Motor neuron (in vitro differentiated cells): ENCODE measurements around the gene AOAH. TPM values are rescaled to one million over a fixed set of nuclear protein-coding genes. Genes with fewer than 3 reads are reported as not detected.
"Not testable (repeated sequence)": the region's sequence is repeated elsewhere in the genome, so short reads cannot be mapped to it uniquely, and the experiment has no call there.

Source experiments
- ATAC-seq, 8 experiments: fragments of 200-7000 bp; cut with Tn5 transposase; replicated peaks in 6 of 8; 2 replicates each; pipeline ENCODE4 v1.8.0; 2021; ENCODE audit warnings: mild to moderate bottlenecking in 8 of 8, moderate library complexity in 8 of 8
- H3K27ac ChIP-seq, 2 donors: fragments of 250-450 bp; sonication (Bioruptor Pico); 2 replicates each; pipeline ENCODE4 v1.9.0; 2021; ENCODE audit warnings: antibody characterized with exemption in 2 of 2, mild to moderate bottlenecking in 2 of 2, moderate library complexity in 1 of 2
- H3K4me1 ChIP-seq, 2 donors: fragments of 250-450 bp; sonication (Bioruptor Pico); replicated peaks in 1 of 2; 2 replicates each; pipeline ENCODE4 v1.6.1; 2021; ENCODE audit warnings: antibody characterized with exemption in 2 of 2, mild to moderate bottlenecking in 2 of 2, moderate library complexity in 1 of 2
- H3K4me3 ChIP-seq, 5 donors: fragments of 250-450 bp; sonication (Bioruptor Pico); 2 replicates each; pipeline ENCODE4 v1.9.0; 2021; ENCODE audit warnings: antibody characterized with exemption in 5 of 5, mild to moderate bottlenecking in 5 of 5, moderate library complexity in 4 of 5
- WGBS, 10 experiments: fragments of 450-650 bp; shearing (Covaris generic); methylation state at CpG; one replicate each; pipeline ENCODE4 v1.0.0; 2022; 5-methylcytosine and 5-hydroxymethylcytosine counted together
- in situ Hi-C, 9 experiments: fragments of 400-800 bp; cut with MboI; loops; one replicate each; pipeline ENCODE4 v1.15.0; 2021; ENCODE audit warnings: low sequenced_read_pairs in 9 of 9, low pct_unique_long_range_greater_than_20kb in 2 of 9; ENCODE audit not compliant: unreplicated experiment in 9 of 9
- total RNA-seq, 8 experiments: library from RNA; unstranded; fragments of 300-600 nt; gene quantifications; 2 replicates each; pipeline versions ENCODE4 v1.2.3 to v1.2.4, GENCODE V29; 2022

AOAH gene
- total RNA-seq, 8 experiments from 2014 or later = 0.25 to 1.2 (median 0.81) TPM

DNA sequence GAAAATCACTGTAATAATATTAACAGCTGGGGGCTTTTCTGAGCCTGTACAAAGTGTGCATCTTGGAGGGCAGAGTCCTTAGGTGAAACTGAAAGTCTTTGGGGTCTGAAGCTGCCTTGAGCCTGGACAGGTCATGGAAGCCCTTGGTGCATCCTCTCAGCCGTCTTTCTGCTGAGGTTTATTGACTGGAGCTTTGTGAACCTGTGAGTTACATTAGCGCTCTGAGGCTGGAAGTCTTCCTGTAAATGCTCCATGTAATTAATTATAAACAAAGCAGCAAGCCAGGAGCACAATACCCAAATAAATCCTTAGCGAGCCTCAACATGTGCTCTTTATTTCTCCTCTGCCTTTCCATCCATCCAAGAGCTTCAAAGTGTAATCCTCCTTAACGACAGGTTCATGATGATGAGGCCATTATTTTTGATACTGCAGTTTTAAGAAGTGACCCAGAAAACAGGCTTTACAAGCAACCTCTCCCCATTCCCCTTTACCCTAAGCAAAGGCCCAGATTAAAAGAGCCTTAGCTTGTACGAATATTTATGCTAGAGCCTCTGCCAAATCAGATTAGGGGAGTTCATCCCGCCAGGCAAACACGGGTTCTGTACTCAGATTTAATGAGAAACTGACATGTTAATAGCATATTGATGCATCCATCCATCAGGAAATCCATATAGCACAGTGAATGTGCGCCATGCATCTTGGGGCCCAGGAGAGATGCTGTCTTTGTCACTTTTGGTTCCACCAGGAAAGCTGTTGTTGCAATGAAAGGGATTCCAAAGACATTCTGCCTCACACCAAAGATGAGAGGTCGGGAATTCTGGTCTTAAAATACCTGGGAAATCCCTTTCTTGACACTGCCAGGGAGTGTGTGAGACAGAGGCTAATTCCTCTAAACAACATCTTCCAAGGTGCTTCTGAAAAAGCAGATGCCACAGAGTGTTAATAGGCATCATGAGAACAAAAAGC lies 216.5 kb downstream of the AOAH start:
- Histone ChIP-seq H3K4me3 (no peak overlapping the region), H3K27ac (peak overlapping the region; percentile 53), H3K4me1 (peaks cover 19% of the 10 kb centered on the region in 2 donors)
- 25 to 90% (median 67%) methylated on average over 2 to 7 of the region's 9 CpGs; no CpG with 5 or more reads in 2 of the 10 experiments for WGBS, 10 experiments
- ATAC-seq = peak in 6 of 8 experiments; percentile 27 to 70 (median 50)
- in situ Hi-C loops = no loop called here

GRCh38 chr7:36506820-36507219 lies 217.5 kb downstream of the AOAH start:
- in situ Hi-C loops = no loop called here
- 0 to 100% (median 80%) methylated on average over 1 to 3 of the region's 3 CpGs; no CpG with 5 or more reads in 1 of the 10 experiments for WGBS, 10 experiments
- peak in 3 of 8 experiments; percentile 57 to 76 (median 62) for ATAC-seq
- peaks cover 19% of the 10 kb centered on the region in 2 donors for H3K4me1 ChIP-seq
- H3K27ac ChIP-seq = peak overlapping the region in 1 of 2 donors; percentile 53
- no peak overlapping the region for H3K4me3 ChIP-seq

GRCh38 chr7:36506130-36506798 lies 218.0 kb downstream of the AOAH start:
- in situ Hi-C loops = no loop called here

DNA sequence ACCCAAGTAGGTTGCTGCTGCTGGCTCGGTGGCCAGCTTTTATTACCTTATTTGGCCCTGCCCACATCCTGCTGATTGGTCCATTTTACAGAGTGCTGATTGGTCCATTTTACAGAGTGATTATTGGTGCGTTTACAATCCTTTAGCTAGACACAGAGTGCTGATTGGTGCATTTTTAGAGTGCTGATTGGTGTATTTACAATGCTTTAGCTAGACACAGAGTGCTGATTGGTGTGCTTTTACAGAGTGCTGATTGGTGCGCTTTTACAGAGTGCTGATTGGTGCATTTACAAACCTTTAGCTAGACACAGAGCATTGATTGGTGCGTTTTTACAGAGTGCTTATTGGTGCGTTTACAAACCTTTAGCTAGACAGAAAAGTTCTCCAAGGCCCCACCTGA lies 219.7 kb downstream of the AOAH start:
- H3K4me1 ChIP-seq = peaks cover 14 to 19% of the 10 kb centered on the region in 2 donors
- H3K4me3 ChIP-seq, in situ Hi-C loops, H3K27ac ChIP-seq, ATAC-seq: not testable (repeated sequence)
- 0 to 100% (median 89%) methylated on average over 1 to 3 of the region's 5 CpGs; no CpG with 5 or more reads in 2 of the 10 experiments for WGBS, 10 experiments

More at GRCh38 chr7:36506130-36506798, 218.0 kb downstream of the AOAH start:
- H3K27ac ChIP-seq = peak overlapping the region in 1 of 2 donors; percentile 53
- peaks cover 19% of the 10 kb centered on the region in 2 donors for H3K4me1 ChIP-seq
- WGBS, 10 experiments = 17 to 96% (median 79%) methylated on average over 1 to 5 of the region's 7 CpGs; no CpG with 5 or more reads in 3 of the 10 experiments
- no peak overlapping the region for H3K4me3 ChIP-seq
- peak in 3 of 8 experiments; percentile 12 to 83 (median 75) for ATAC-seq

DNA sequence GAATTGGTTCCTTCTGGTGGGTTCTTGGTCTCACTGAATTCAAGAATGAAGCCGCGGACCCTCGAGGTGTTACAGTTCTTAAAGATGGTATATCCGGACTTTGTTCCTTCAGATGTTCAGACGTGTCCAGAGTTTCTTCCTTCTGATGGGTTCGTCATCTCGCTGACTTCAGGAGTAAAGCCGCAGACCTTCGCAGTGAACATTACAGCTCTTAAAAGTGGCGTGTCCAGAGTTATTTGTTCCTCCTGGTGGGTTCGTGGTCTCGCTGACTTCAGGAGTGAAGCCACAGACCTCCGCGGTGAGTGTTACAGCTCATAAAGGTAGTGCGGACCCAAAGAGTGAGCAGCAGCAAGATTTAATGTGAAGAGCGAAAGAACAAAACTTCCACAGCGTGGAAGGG lies 220.1 kb downstream of the AOAH start:
- WGBS, 10 experiments = 77 to 100% (median 95%) methylated on average over 4 to 12 of the region's 17 CpGs; no CpG with 5 or more reads in 4 of the 10 experiments
- ATAC-seq, in situ Hi-C loops: not testable (repeated sequence)

DNA sequence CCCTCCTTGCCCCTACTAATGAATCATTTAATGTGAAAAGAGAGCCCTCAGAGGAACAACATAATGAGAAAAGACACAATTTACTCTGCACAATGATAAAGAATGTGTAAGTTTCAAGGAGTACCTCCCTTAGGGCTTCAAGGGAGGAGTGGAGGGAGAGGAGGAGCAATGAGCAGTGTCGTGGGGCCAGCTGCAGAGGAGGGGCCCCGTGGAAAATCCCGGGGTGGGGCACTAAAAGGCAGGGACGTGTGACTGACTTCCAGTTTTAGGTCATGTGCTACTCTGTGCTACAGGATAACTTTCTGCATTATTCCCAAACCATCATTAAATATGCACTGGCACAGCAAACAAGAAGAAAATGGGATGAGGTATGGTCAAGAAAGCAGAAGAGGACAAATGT lies 226.5 kb downstream of the AOAH start:
- in situ Hi-C loops = loop anchor here in 8 of 9 experiments (25.0 kb wide), 4 partner anchors 165 to 690 kb away; no protein-coding TSS in a partner anchor
- no peak overlapping the region for H3K4me3 ChIP-seq
- no peak overlapping the region for H3K27ac ChIP-seq
- ATAC-seq = peak in 3 of 8 experiments; percentile 79 to 94 (median 91)
- H3K4me1 ChIP-seq = no peaks in the 10 kb centered on the region
- WGBS, 10 experiments = 0 to 83% (median 71%) methylated on average over 1 to 4 of the region's 4 CpGs; no CpG with 5 or more reads in 6 of the 10 experiments

More for the DNA sequence above, 220.1 kb downstream of the AOAH start:
- H3K4me3 ChIP-seq, H3K27ac ChIP-seq: not testable (repeated sequence)
- peaks cover 14 to 19% of the 10 kb centered on the region in 2 donors for H3K4me1 ChIP-seq

DNA sequence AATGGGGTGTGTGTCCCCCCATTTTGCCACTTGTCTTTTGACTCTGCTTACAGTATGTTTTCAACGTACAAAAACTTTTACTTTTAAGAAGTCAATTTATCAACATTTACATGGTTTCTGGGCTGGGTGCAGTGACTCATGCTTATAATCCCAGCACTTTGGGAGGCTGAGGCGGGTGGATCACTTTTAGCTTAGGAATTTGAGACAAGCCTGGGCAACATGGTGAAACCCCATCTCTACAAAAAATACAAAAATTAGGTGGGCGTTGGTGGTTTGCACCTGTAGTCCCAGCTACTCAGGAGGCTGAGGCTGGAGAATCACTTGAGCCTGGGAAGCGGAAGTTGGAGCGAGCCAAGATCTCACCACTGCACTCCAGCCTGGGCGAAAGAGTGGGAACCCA lies 227.1 kb downstream of the AOAH start:
- peak in 3 of 8 experiments; percentile 25 to 64 (median 59) for ATAC-seq
- not testable (repeated sequence) for H3K27ac ChIP-seq, H3K4me1 ChIP-seq, H3K4me3 ChIP-seq
- 38 to 97% (median 84%) methylated on average over 2 to 6 of the region's 6 CpGs for WGBS, 10 experiments
- in situ Hi-C loops = loop anchor here in 8 of 9 experiments (25.0 kb wide), 4 partner anchors 165 to 690 kb away; no protein-coding TSS in a partner anchor

GRCh38 chr7:36496576-36496975 lies 227.7 kb downstream of the AOAH start:
- 60 to 100% (median 100%) methylated on average over 1 to 6 of the region's 6 CpGs; no CpG with 5 or more reads in 1 of the 10 experiments for WGBS, 10 experiments
- Histone ChIP-seq H3K27ac (no peak overlapping the region), H3K4me3 (no peak overlapping the region), H3K4me1 (no peaks in the 10 kb centered on the region)
- no peak for ATAC-seq
- in situ Hi-C loops = loop anchor here in 8 of 9 experiments (25.0 kb wide), 4 partner anchors 166 to 691 kb away; no protein-coding TSS in a partner anchor

DNA sequence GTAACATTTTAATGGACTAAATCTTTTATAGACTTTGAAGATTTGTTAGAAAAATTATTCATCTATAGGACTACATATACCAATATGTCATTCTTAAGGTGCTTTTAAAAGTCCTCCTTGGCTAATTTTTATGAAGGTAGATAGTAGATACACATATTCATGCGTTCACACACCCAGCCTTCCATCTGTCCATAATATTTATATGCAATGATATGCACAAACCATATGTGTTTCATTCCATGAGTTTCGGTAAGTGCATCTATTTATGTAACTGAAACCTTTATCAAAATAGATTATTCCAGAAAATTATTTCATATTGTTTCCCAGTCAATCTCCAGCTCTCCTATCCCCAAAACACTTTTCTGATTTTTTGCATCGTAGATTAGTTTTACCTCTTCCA lies 233.0 kb downstream of the AOAH start:
- peak in 1 of 8 experiments; percentile 70 for ATAC-seq
- Histone ChIP-seq H3K27ac (no peak overlapping the region), H3K4me1 (no peaks in the 10 kb centered on the region), H3K4me3 (no peak overlapping the region)
- in situ Hi-C loops = loop anchor here in 8 of 9 experiments (25.0 kb wide), 4 partner anchors 171 to 696 kb away; no protein-coding TSS in a partner anchor
- 0 to 100% (median 81%) methylated on average over 1 to 3 of the region's 3 CpGs for WGBS, 10 experiments

GRCh38 chr7:36490419-36490830 lies 233.9 kb downstream of the AOAH start:
- WGBS, 10 experiments = 10 to 100% (median 66%) methylated on average over 1 to 3 of the region's 3 CpGs; no CpG with 5 or more reads in 4 of the 10 experiments

GRCh38 chr7:36488672-36489071 lies 235.6 kb downstream of the AOAH start:
- H3K27ac ChIP-seq, H3K4me1 ChIP-seq, H3K4me3 ChIP-seq, ATAC-seq: not testable (repeated sequence)
- in situ Hi-C loops = loop anchor here (10.0 to 25.0 kb wide), 5 partner anchors 174 to 706 kb away; no protein-coding TSS in a partner anchor
- WGBS, 10 experiments = 64 to 100% (median 96%) methylated on average over 1 to 5 of the region's 5 CpGs; no CpG with 5 or more reads in 3 of the 10 experiments

More at GRCh38 chr7:36490419-36490830, 233.9 kb downstream of the AOAH start:
- no peak overlapping the region for H3K4me3 ChIP-seq
- no peak overlapping the region for H3K27ac ChIP-seq
- in situ Hi-C loops = loop anchor here in 8 of 9 experiments (25.0 kb wide), 4 partner anchors 172 to 697 kb away; no protein-coding TSS in a partner anchor
- H3K4me1 ChIP-seq = no peaks in the 10 kb centered on the region
- peak in 3 of 8 experiments; percentile 38 to 63 (median 56) for ATAC-seq

DNA sequence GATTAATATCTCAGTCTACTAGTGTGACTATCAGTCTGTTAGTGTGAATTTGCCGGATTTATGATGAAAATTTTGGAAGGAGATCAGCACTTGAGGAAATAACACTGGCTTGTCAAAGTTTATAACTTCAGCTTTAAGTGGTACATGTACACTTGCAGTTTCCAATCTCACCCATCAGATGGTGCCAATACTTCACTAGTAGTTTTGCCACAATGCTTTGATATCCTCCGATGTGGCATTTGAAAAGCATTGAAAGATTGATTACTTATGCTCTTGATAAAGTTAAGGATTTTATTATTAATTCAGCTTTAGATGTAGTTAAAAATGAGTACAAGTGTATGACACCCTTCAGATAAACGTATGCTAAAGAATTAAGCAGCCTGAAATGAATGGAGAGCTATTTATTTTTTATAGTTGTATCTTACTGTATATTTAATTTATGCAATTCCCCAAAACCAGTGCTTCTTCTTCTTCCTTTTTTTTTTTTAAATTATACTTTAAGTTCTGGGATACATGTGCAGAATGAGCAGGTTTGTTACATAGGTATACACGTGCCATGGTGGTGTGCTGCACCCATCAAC lies 236.4 kb downstream of the AOAH start:
- 5 to 33% (median 18%) methylated on average over 3 to 4 of the region's 4 CpGs; no CpG with 5 or more reads in 2 of the 10 experiments for whole genome bisulfite sequencing, 10 experiments
- in situ Hi-C loops = loop anchor here (10.0 to 25.0 kb wide), 5 partner anchors 174 to 707 kb away; no protein-coding TSS in a partner anchor
- Histone ChIP-seq H3K4me3 (no peak overlapping the region), H3K27ac (no peak overlapping the region), H3K4me1 (no peaks in the 10 kb centered on the region)
- peak in 6 of 8 experiments; percentile 29 to 51 (median 44) for ATAC-seq
